ENCODE data around the gene CNKSR3.

CNKSR3 gene

DNA sequence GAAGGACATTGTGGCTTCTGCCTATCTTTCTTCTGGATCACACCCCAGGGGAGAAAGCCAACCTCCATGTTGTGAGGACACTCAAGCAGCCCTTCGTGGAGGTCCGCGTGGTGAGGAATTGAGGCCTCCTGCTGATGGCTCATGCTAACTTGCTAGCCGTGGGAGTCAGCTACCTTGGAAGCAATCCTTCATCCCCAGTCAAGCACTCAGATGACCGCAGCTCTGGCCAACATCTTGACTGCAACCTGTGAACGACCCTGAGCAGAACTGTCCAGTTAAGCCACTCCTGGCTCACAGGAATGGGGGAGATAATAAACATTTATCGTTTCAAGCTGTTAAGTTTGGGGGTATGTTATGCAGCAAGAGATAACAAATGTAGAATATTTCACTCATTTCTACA lies 10.9 kb upstream of the CNKSR3 start:
- no peak overlapping the region for H3K4me3 ChIP-seq (ENCODE audit: low read depth, low read length, poor library complexity, severe bottlenecking)
- no peaks in the 10 kb centered on the region for H3K27me3 ChIP-seq (ENCODE audit: insufficient read depth, low read length)
- no peak overlapping the region for H2AFZ ChIP-seq (ENCODE audit: low read length)
- H3K36me3 ChIP-seq (ENCODE audit: insufficient read depth, low read length), result no peaks in the 10 kb centered on the region
- no peaks in the 10 kb centered on the region for H4K20me1 ChIP-seq (ENCODE audit: insufficient read depth, low read length)
- no peak overlapping the region for H3K9ac ChIP-seq (ENCODE audit: low read length)
- H3K9me2 ChIP-seq (ENCODE audit: low read depth, low read length), result no peaks in the 10 kb centered on the region
- TF ChIP-seq, protein P1, sequence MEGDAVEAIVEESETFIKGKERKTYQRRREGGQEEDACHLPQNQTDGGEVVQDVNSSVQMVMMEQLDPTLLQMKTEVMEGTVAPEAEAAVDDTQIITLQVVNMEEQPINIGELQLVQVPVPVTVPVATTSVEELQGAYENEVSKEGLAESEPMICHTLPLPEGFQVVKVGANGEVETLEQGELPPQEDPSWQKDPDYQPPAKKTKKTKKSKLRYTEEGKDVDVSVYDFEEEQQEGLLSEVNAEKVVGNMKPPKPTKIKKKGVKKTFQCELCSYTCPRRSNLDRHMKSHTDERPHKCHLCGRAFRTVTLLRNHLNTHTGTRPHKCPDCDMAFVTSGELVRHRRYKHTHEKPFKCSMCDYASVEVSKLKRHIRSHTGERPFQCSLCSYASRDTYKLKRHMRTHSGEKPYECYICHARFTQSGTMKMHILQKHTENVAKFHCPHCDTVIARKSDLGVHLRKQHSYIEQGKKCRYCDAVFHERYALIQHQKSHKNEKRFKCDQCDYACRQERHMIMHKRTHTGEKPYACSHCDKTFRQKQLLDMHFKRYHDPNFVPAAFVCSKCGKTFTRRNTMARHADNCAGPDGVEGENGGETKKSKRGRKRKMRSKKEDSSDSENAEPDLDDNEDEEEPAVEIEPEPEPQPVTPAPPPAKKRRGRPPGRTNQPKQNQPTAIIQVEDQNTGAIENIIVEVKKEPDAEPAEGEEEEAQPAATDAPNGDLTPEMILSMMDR (IDR thresholded peaks at IDR 0.05; ENCODE audit: low read length), result no peak
- H3K79me2 ChIP-seq (ENCODE audit: insufficient read depth, low read length), result no peaks in the 10 kb centered on the region
- no peak overlapping the region for H3K4me2 ChIP-seq (ENCODE audit: low read length)
- H3K27ac ChIP-seq (ENCODE audit: low read depth, low read length, poor library complexity, severe bottlenecking), result no peak overlapping the region
- no peaks in the 10 kb centered on the region for H3F3A ChIP-seq (ENCODE audit: insufficient read depth, low read length)
- H3K9me3 ChIP-seq (ENCODE audit: low read length), result no peaks in the 10 kb centered on the region
- H3K4me1 ChIP-seq (ENCODE audit: insufficient read depth, low read length, severe bottlenecking), result no peaks in the 10 kb centered on the region

GRCh38 chr6:154520280-154520679 lies 9.8 kb upstream of the CNKSR3 start:
- Histone ChIP-seq H3K27ac (ENCODE audit: low read depth, low read length, poor library complexity, severe bottlenecking) (no peak overlapping the region), H3K9me3 (ENCODE audit: low read length) (no peaks in the 10 kb centered on the region)

GRCh38 chr6:154518396-154518795 lies 7.9 kb upstream of the CNKSR3 start:
- no peaks in the 10 kb centered on the region for H3F3A ChIP-seq (ENCODE audit: insufficient read depth, low read length)
- no peak for TF ChIP-seq EZH2 (IDR thresholded peaks at IDR 0.05; ENCODE audit: borderline replicate concordance, low read length)
- TF ChIP-seq, protein P1 (IDR thresholded peaks at IDR 0.05; ENCODE audit: low read length), result no peak
- H4K20me1 ChIP-seq (ENCODE audit: insufficient read depth, low read length), result no peaks in the 10 kb centered on the region
- H3K9me3 ChIP-seq (ENCODE audit: low read length), result no peaks in the 10 kb centered on the region
- no peaks in the 10 kb centered on the region for H3K27me3 ChIP-seq (ENCODE audit: insufficient read depth, low read length)
- no peaks in the 10 kb centered on the region for H3K79me2 ChIP-seq (ENCODE audit: insufficient read depth, low read length)
- no peak overlapping the region for H3K4me3 ChIP-seq (ENCODE audit: low read depth, low read length, poor library complexity, severe bottlenecking)
- no peaks in the 10 kb centered on the region for H3K9me2 ChIP-seq (ENCODE audit: low read depth, low read length)
- no peak overlapping the region for H2AFZ ChIP-seq (ENCODE audit: low read length)
- no peak overlapping the region for H3K4me2 ChIP-seq (ENCODE audit: low read length)
- no peaks in the 10 kb centered on the region for H3K36me3 ChIP-seq (ENCODE audit: insufficient read depth, low read length)
- H3K4me1 ChIP-seq (ENCODE audit: insufficient read depth, low read length, severe bottlenecking), result no peaks in the 10 kb centered on the region
- no peak overlapping the region for H3K27ac ChIP-seq (ENCODE audit: low read depth, low read length, poor library complexity, severe bottlenecking)
- no peak overlapping the region for H3K9ac ChIP-seq (ENCODE audit: low read length)

More at GRCh38 chr6:154520280-154520679, 9.8 kb upstream of the CNKSR3 start:
- no peaks in the 10 kb centered on the region for H4K20me1 ChIP-seq (ENCODE audit: insufficient read depth, low read length)
- no peaks in the 10 kb centered on the region for H3K79me2 ChIP-seq (ENCODE audit: insufficient read depth, low read length)
- H2AFZ ChIP-seq (ENCODE audit: low read length), result no peak overlapping the region
- no peak overlapping the region for H3K9ac ChIP-seq (ENCODE audit: low read length)
- no peaks in the 10 kb centered on the region for H3K4me1 ChIP-seq (ENCODE audit: insufficient read depth, low read length, severe bottlenecking)
- TF ChIP-seq, protein P1 (IDR thresholded peaks at IDR 0.05; ENCODE audit: low read length), result no peak
- no peak for TF ChIP-seq EZH2 (IDR thresholded peaks at IDR 0.05; ENCODE audit: borderline replicate concordance, low read length)
- no peaks in the 10 kb centered on the region for H3K27me3 ChIP-seq (ENCODE audit: insufficient read depth, low read length)
- no peaks in the 10 kb centered on the region for H3K36me3 ChIP-seq (ENCODE audit: insufficient read depth, low read length)
- H3K4me3 ChIP-seq (ENCODE audit: low read depth, low read length, poor library complexity, severe bottlenecking), result no peak overlapping the region
- H3F3A ChIP-seq (ENCODE audit: insufficient read depth, low read length), result no peaks in the 10 kb centered on the region
- no peaks in the 10 kb centered on the region for H3K9me2 ChIP-seq (ENCODE audit: low read depth, low read length)
- no peak overlapping the region for H3K4me2 ChIP-seq (ENCODE audit: low read length)
